Cerebellar cortex (tissue), 1 donor: ENCODE data around the gene DNAH14.
A peak's percentile ranks its signal among the peaks of the same experiment; 100 is the strongest.
"Not testable (repeated sequence)": the region's sequence is repeated elsewhere in the genome, so short reads cannot be mapped to it uniquely, and the experiment has no call there.

Source experiments
- DNase-seq: peaks from one replicate; pipeline ENCODE4 v3.0.0-alpha.2; 2015; ENCODE audit warnings: low spot score

Gene DNAH14

GRCh38 chr1:224929335-224930237 lies at the start of gene DNAH14:
DNAH14 (plus strand) TSS chr1:224929675; CDS start chr1:224952703, 23,028 bp downstream.
- peak; percentile 54 for DNase-seq

GRCh38 chr1:224880593-224881307 lies 48.7 kb upstream of the DNAH14 start:
- no peak for DNase-seq

GRCh38 chr1:224881308-224881692 lies 48.2 kb upstream of the DNAH14 start:
- DNase-seq = not testable (repeated sequence)

GRCh38 chr1:224881762-224882211 lies 47.7 kb upstream of the DNAH14 start:
- DNase-seq = no peak

GRCh38 chr1:224882264-224882663 lies 47.2 kb upstream of the DNAH14 start:
- DNase-seq = no peak

- DNase-seq = no peak
These were observed 46.4 kb upstream of the DNAH14 start for GRCh38 chr1:224883091-224883490.

GRCh38 chr1:224884361-224884801 lies 45.1 kb upstream of the DNAH14 start:
- DNase-seq = no peak

- DNase-seq = not testable (repeated sequence)
These were observed 44.1 kb upstream of the DNAH14 start for GRCh38 chr1:224885376-224885775.

GRCh38 chr1:224894915-224895314 lies 34.6 kb upstream of the DNAH14 start:
- DNase-seq = peak; percentile 8

- no peak for DNase-seq
These were observed 33.2 kb upstream of the DNAH14 start for GRCh38 chr1:224896130-224896781.

- DNase-seq = no peak
These were observed 31.7 kb upstream of the DNAH14 start for GRCh38 chr1:224897529-224898327.

- no peak for DNase-seq
These were observed 30.5 kb upstream of the DNAH14 start for GRCh38 chr1:224898937-224899336.

- no peak for DNase-seq
These were observed 29.3 kb upstream of the DNAH14 start for GRCh38 chr1:224900062-224900630.

GRCh38 chr1:224901087-224901810 lies 28.2 kb upstream of the DNAH14 start:
- DNase-seq = no peak

- no peak for DNase-seq
These were observed 25.5 kb upstream of the DNAH14 start for GRCh38 chr1:224903955-224904354.

GRCh38 chr1:224906340-224906739 lies 23.1 kb upstream of the DNAH14 start:
- DNase-seq = no peak

GRCh38 chr1:224911217-224911616 lies 18.3 kb upstream of the DNAH14 start:
- no peak for DNase-seq

GRCh38 chr1:224914292-224914900 lies 15.1 kb upstream of the DNAH14 start:
- DNase-seq = no peak

GRCh38 chr1:224919508-224919907 lies 10.0 kb upstream of the DNAH14 start:
- no peak for DNase-seq

GRCh38 chr1:224920930-224921329 lies 8.5 kb upstream of the DNAH14 start:
- DNase-seq = no peak
